RWPE1 (cell line): ENCODE measurements around the gene PFKFB1.

Experiments
- CTCF ChIA-PET: fragments of 350-600 bp; sonication (Branson Sonifier 250); formaldehyde crosslinking; extraction: SDS; loops from one replicate; lab custom pipeline; 2021; lab: Yijun Ruan, JAX
- POLR2A ChIA-PET: fragments of 400-600 bp; formaldehyde crosslinking; extraction: SDS; loops from one replicate; lab custom pipeline; 2020; ENCODE audit warnings: antibody characterized with exemption; ENCODE audit not compliant: low non-redundant PET; lab: Yijun Ruan, JAX
- DNase-seq: peaks from one replicate; pipeline ENCODE4 v3.0.0; 2012; ENCODE audit warnings: low spot score
- H3K27ac ChIP-seq: fragments of 450-650 bp; 2 replicates; pipeline ENCODE4 v1.5.1; 2017
- TF ChIP-seq, protein P1 (sequence below): fragments of 450-650 bp; conservative IDR thresholded peaks from 2 replicates; pipeline ENCODE4 v1.5.1; 2017; ENCODE audit warnings: low read depth, mild to moderate bottlenecking

PFKFB1 gene

DNA sequence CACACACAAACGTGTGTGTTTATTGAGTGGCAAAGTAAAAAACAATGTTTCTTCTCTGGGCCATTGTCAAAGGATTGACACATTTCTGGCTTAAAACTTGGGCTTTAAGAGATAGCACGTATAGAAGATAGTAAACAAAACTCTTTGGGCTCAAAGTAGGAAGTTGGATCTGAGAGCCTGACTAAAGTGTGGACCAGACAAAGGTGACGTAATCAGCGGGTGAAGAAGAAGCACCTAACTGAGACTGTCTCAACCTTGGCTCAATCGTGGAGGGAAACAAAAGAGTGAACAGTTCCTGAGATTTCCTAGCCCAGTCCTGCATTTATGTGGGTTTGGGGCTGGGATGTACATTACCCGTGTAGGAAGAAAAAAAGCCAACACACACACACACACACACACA lies 13.7 kb downstream of the PFKFB1 start:
- TF ChIP-seq, protein P1, sequence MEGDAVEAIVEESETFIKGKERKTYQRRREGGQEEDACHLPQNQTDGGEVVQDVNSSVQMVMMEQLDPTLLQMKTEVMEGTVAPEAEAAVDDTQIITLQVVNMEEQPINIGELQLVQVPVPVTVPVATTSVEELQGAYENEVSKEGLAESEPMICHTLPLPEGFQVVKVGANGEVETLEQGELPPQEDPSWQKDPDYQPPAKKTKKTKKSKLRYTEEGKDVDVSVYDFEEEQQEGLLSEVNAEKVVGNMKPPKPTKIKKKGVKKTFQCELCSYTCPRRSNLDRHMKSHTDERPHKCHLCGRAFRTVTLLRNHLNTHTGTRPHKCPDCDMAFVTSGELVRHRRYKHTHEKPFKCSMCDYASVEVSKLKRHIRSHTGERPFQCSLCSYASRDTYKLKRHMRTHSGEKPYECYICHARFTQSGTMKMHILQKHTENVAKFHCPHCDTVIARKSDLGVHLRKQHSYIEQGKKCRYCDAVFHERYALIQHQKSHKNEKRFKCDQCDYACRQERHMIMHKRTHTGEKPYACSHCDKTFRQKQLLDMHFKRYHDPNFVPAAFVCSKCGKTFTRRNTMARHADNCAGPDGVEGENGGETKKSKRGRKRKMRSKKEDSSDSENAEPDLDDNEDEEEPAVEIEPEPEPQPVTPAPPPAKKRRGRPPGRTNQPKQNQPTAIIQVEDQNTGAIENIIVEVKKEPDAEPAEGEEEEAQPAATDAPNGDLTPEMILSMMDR = no peak
- POLR2A ChIA-PET = no interaction called here
- H3K27ac ChIP-seq = no peak overlapping the region
- DNase-seq = no peak
- CTCF ChIA-PET = interaction anchor here (0.5 kb wide), 1 partner anchor 284 kb away, joined by 4 read pairs; no protein-coding TSS in a partner anchor

DNA sequence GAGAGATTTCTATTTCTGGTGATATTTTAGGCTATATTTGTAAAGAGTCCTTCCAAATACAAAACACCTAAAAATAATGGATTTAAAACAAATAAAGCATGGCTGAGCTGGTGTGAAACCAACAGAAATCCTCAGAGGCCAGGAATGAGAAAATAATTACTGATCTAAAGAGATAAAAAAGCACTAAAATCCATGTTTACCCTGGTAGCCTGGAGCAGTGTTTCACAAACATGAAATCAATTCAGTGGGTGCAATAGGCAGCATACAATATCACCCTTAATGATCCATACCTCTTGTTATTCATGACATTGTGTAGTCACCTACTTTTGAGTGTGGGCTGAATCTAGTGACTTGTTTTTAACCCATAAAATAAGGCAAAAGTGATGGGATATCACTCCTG lies 14.6 kb downstream of the PFKFB1 start:
- TF ChIP-seq, protein P1 = no peak
- DNase-seq = no peak
- H3K27ac ChIP-seq = no peak overlapping the region
- CTCF ChIA-PET = no interaction called here
- POLR2A ChIA-PET = no interaction called here

DNA sequence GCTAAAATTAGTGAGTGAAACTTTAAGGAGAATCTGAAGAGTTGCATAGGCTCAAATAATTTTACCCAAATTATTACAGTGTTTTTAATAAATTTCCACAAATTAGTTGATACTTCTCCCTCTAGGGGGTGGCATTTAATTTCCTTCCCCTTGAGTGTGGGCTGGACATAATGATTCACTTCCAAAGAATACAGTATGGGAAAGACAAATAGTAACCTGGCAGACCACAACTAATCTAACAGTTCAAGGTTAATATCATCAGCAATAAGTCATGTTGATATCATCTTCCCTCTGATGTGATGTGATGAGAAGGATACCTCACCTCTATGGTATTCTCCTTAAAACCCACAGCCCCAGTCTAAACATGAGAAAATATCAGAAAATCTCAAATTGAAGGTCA lies 15.5 kb downstream of the PFKFB1 start:
- DNase-seq = peak; percentile 38
- TF ChIP-seq, protein P1 = no peak
- ChIA-PET CTCF (interaction anchor here (0.6 kb wide), 1 partner anchor 25 kb away, joined by 3 read pairs; no protein-coding TSS in a partner anchor), POLR2A (no interaction called here)
- H3K27ac ChIP-seq = no peak overlapping the region

DNA sequence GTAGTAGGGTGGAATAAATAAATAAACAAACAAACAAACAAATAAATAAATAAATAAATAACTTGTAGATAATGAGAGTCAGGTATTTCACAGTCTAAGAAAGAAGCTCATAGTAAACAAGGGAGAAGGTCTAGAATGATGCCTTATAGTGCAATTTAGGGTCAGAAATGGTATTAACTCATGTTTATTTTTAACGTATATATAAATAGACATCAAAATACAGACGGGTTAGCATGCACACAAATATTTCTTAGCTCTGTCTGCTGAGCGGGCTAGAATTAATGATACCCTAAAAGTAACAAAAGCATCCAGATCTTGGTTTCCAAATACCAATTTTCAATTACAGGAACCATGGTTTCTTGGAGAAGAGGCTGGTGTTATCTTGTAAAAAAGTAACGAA lies 16.6 kb downstream of the PFKFB1 start:
- TF ChIP-seq, protein P1 = no peak
- CTCF ChIA-PET = no interaction called here
- POLR2A ChIA-PET = no interaction called here
- no peak overlapping the region for H3K27ac ChIP-seq
- no peak for DNase-seq

DNA sequence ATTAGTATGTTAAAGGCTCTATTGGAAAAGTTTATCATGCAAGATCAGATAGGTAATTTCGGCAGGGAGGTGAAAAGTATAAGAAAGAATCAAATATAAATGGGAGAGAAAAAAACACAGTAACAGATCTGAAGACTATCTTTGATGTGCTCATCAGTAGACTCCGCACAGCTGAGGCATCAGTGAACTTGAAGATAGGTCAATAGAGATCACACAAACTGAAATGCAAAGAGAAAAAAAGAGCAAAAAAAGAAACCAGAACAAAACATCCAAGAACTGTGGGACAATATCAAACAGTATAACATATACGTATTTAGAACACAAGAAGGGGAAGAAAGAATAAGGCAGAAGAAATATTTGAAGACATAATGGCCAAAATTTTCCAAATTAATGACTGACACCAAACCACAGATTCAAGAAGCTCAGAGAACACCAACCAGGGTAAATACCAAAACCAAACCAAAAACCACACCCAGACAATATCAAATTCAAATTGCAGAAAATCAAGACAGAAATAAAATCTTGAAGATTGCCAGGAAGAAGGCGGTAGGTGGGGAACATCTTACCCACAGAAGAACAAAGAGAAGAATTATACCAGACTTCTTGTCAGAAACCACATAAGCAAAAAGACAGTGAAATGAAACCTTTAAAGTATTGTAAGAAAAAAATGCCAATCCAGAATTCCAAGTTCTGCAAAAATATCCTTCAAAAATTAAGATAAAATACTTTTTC lies 29.1 kb downstream of the PFKFB1 start:
- ChIA-PET CTCF (no interaction called here), POLR2A (no interaction called here)
- H3K27ac ChIP-seq = no peak overlapping the region
- TF ChIP-seq, protein P1 = no peak
- no peak for DNase-seq

DNA sequence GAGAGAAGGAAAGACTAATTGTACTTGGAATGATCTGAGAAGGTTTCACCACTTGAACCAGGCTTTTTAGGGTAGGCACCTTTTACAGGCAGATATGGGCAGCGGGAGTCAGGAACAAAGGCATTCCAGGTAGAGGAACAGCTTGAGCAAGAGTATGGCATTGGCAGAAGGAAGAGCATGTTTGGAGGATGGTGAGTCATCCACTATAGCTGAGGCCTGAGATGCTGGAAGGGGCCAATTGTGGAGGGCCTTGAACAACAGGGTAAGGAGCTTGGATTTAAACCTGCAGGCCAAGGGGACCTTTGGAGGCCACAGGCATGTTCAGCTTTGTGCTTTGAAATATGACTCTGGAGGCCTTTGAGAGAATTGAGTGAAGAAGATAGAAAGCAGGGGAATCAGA lies 32.2 kb downstream of the PFKFB1 start:
- DNase-seq = no peak
- TF ChIP-seq, protein P1 = no peak
- POLR2A ChIA-PET = no interaction called here
- CTCF ChIA-PET = no interaction called here
- no peak overlapping the region for H3K27ac ChIP-seq
